Neuronal stem cell (in vitro differentiated cells): ENCODE data around the gene AP1B1.
"Not testable (repeated sequence)": the region's sequence is repeated elsewhere in the genome, so short reads cannot be mapped to it uniquely, and the experiment has no call there.

Source experiments
- DNase-seq: peaks from one replicate; pipeline ENCODE4 v3.0.0-alpha.2; 2013; ENCODE audit warnings: low spot score
- H2AFZ ChIP-seq: one replicate; pipeline ENCODE4 v1.6.1; 2013; ENCODE audit warnings: mild to moderate bottlenecking, low read length, inconsistent platforms
- H2AK5ac ChIP-seq: 2 replicates; pipeline ENCODE4 v1.6.1; 2013; ENCODE audit warnings: low read depth, mild to moderate bottlenecking, inconsistent platforms, low read length, moderate library complexity, mixed read lengths
- H2BK120ac ChIP-seq: 2 replicates; pipeline ENCODE4 v1.6.1; 2013; ENCODE audit warnings: low read depth, mild to moderate bottlenecking, inconsistent platforms, low read length, moderate library complexity, mixed read lengths
- H2BK12ac ChIP-seq: one replicate; pipeline ENCODE4 v1.6.1; 2013; ENCODE audit warnings: low read length, inconsistent platforms
- H2BK15ac ChIP-seq: 2 replicates; pipeline ENCODE4 v1.6.1; 2013; ENCODE audit warnings: mild to moderate bottlenecking, low read length, inconsistent platforms, mixed read lengths
- H2BK5ac ChIP-seq: one replicate; pipeline ENCODE4 v1.6.1; 2013; ENCODE audit warnings: inconsistent platforms, mild to moderate bottlenecking, low read length, moderate library complexity
- H3K14ac ChIP-seq: one replicate; pipeline ENCODE4 v1.6.1; 2013; ENCODE audit warnings: low read length, inconsistent platforms
- H3K18ac ChIP-seq: 2 replicates; pipeline ENCODE4 v1.6.1; 2013; ENCODE audit warnings: low read length, inconsistent platforms
- H3K23ac ChIP-seq: 2 replicates; pipeline ENCODE4 v1.6.1; 2013; ENCODE audit warnings: low read depth, mild to moderate bottlenecking, mixed read lengths, low read length, inconsistent platforms; ENCODE audit not compliant: poor library complexity
- H3K27ac ChIP-seq: replicated peaks from 3 replicates; pipeline ENCODE4 v1.5.1; 2013; ENCODE audit warnings: low read length, inconsistent platforms
- H3K27me3 ChIP-seq, 3 experiments: 2 replicates each; pipeline ENCODE4 v1.6.1; 2013; ENCODE audit warnings: low read length in 3 of 3, mild to moderate bottlenecking in 2 of 3, inconsistent platforms in 1 of 3, low read depth in 1 of 3, mixed read lengths in 1 of 3, moderate library complexity in 1 of 3; ENCODE audit not compliant: control insufficient read depth in 3 of 3, insufficient read depth in 3 of 3
- H3K36me3 ChIP-seq, 2 donors: replicated peaks in 1 of 2; 2 replicates each; pipeline ENCODE4 v1.6.1; 2013; ENCODE audit warnings: low read length in 2 of 2; ENCODE audit not compliant: control insufficient read depth in 2 of 2, insufficient read depth in 2 of 2
- H3K4ac ChIP-seq: 2 replicates; pipeline ENCODE4 v1.6.1; 2013; ENCODE audit warnings: inconsistent platforms, mild to moderate bottlenecking, low read length, moderate library complexity
- H3K4me1 ChIP-seq, 2 donors: 1 replicate in 1 of 2; 2 replicates in 1 of 2; pipeline ENCODE4 v1.6.1; 2013; ENCODE audit warnings: low read length in 2 of 2, low read depth in 1 of 2; ENCODE audit not compliant: control insufficient read depth in 2 of 2, insufficient read depth in 1 of 2
- H3K4me2 ChIP-seq: one replicate; pipeline ENCODE4 v1.6.1; 2013; ENCODE audit warnings: mild to moderate bottlenecking, low read length, inconsistent platforms; ENCODE audit not compliant: insufficient read depth, poor library complexity, severe bottlenecking
- H3K4me3 ChIP-seq, 2 donors: 2 replicates each; pipeline ENCODE4 v1.5.1; 2013; ENCODE audit warnings: low read length in 2 of 2, mild to moderate bottlenecking in 2 of 2, inconsistent platforms in 1 of 2, moderate library complexity in 1 of 2
- H3K79me1 ChIP-seq: one replicate; pipeline ENCODE4 v1.6.1; 2013; ENCODE audit warnings: low read depth, mild to moderate bottlenecking, inconsistent platforms, low read length, moderate library complexity
- H3K9ac ChIP-seq: one replicate; pipeline ENCODE4 v1.6.1; 2013; ENCODE audit warnings: mild to moderate bottlenecking, low read depth, low read length, inconsistent platforms; ENCODE audit not compliant: poor library complexity
- H3K9me3 ChIP-seq, 2 donors: replicated peaks in 1 of 2; 2 replicates each; pipeline versions ENCODE3 to v1.6.1; 2013; ENCODE audit warnings: low read length in 2 of 2, mild to moderate bottlenecking in 2 of 2, inconsistent platforms in 1 of 2, low read depth in 1 of 2, mixed read lengths in 1 of 2, moderate library complexity in 1 of 2; ENCODE audit not compliant: control insufficient read depth in 2 of 2, insufficient read depth in 1 of 2
- H4K8ac ChIP-seq: one replicate; pipeline ENCODE4 v1.6.1; 2013; ENCODE audit warnings: low read depth, mild to moderate bottlenecking, inconsistent platforms, low read length, moderate library complexity
- H4K91ac ChIP-seq: one replicate; pipeline ENCODE4 v1.6.1; 2013; ENCODE audit warnings: low read length, low read depth, mild to moderate bottlenecking, inconsistent platforms; ENCODE audit not compliant: poor library complexity
- WGBS, 2 donors: extraction: QIAGEN DNeasy Blood & Tissue Kit; methylation state at CpG; one replicate each; pipeline ENCODE4 v1.1.7; 2013; ENCODE audit warnings: missing lambda C conversion rate in 2 of 2, mixed read lengths in 1 of 2; ENCODE audit not compliant: insufficient read length in 2 of 2, insufficient replicate concordance in 1 of 2; ENCODE audit errors: extremely low coverage in 2 of 2; 5-methylcytosine and 5-hydroxymethylcytosine counted together

Gene AP1B1

GRCh38 chr22:29359469-29359868, 28.9 kb downstream of the AP1B1 start:
- H3K36me3 ChIP-seq, result peaks cover 15 to 48% of the 10 kb centered on the region in 2 donors
- no peak overlapping the region for H2BK15ac ChIP-seq
- no peak overlapping the region for H2AK5ac ChIP-seq
- no peak overlapping the region for H3K27ac ChIP-seq
- no peak overlapping the region for H2BK12ac ChIP-seq
- H2BK5ac ChIP-seq, result no peak overlapping the region
- H3K27me3 ChIP-seq, result no peaks in the 10 kb centered on the region
- no peak overlapping the region for H2BK120ac ChIP-seq
- no peak overlapping the region for H2AFZ ChIP-seq
- H3K14ac ChIP-seq, result no peak overlapping the region
- no peak for DNase-seq
- no peak overlapping the region for H3K4me3 ChIP-seq
- H3K18ac ChIP-seq, result no peak overlapping the region
- H3K9me3 ChIP-seq, result no peaks in the 10 kb centered on the region
- no peak overlapping the region for H3K4ac ChIP-seq
- peaks cover under 1% of the 10 kb centered on the region for H3K79me1 ChIP-seq
- H3K9ac ChIP-seq, result no peak overlapping the region
- H4K91ac ChIP-seq, result no peak overlapping the region
- peaks cover 0 to 9% of the 10 kb centered on the region in 2 donors for H3K4me1 ChIP-seq
- no peak overlapping the region for H4K8ac ChIP-seq
- no peak overlapping the region for H3K4me2 ChIP-seq
- H3K23ac ChIP-seq, result no peak overlapping the region
- no CpG with 5 or more reads among the region's 9 CpGs for WGBS, 2 donors

- not testable (repeated sequence) for H2BK5ac ChIP-seq, H3K4me2 ChIP-seq, DNase-seq, H3K27ac ChIP-seq, H3K23ac ChIP-seq, H3K14ac ChIP-seq, H2BK120ac ChIP-seq, H3K27me3 ChIP-seq, H3K4me1 ChIP-seq, H3K79me1 ChIP-seq, H3K9me3 ChIP-seq, H2BK12ac ChIP-seq, H3K4ac ChIP-seq, H3K18ac ChIP-seq, H2AFZ ChIP-seq, H3K4me3 ChIP-seq, H2BK15ac ChIP-seq, H4K91ac ChIP-seq, H3K9ac ChIP-seq, H2AK5ac ChIP-seq, H4K8ac ChIP-seq
- WGBS, 2 donors, result no CpG with 5 or more reads among the region's 12 CpGs
- H3K36me3 ChIP-seq, result peaks cover 31 to 66% of the 10 kb centered on the region in 2 donors
These were observed 31.0 kb downstream of the AP1B1 start for GRCh38 chr22:29357193-29357890.

GRCh38 chr22:29353860-29354259, 34.5 kb downstream of the AP1B1 start:
- no peak overlapping the region for H2BK120ac ChIP-seq
- WGBS, 2 donors, result no CpG with 5 or more reads among the region's 8 CpGs

DNA sequence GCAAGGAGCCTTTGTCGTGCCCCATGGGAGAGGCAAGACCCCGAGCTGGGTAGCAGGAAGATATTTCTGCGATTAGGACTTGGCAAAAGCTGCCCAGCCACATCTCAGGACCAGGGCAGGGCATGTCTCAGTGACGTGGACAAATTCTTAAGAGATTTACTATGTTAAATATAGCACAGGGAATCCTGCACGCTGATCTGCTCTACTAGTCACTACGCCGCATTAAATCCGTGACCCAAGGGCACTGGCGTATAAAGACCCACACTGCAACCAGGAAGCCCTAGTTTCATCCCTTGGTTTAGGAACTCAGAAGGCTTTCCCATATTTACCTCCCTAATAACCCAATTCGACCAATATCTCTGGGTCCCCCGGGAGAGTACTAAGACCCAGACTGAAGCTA, 35.1 kb downstream of the AP1B1 start:
- Histone ChIP-seq H2AK5ac (no peak overlapping the region), H3K27me3 (no peaks in the 10 kb centered on the region), H2BK15ac (no peak overlapping the region), H3K4me3 (no peak overlapping the region), H3K23ac (no peak overlapping the region), H3K9ac (no peak overlapping the region), H3K79me1 (peaks cover 2% of the 10 kb centered on the region), H4K8ac (no peak overlapping the region), H3K14ac (no peak overlapping the region), H4K91ac (no peak overlapping the region), H2BK120ac (no peak overlapping the region), H2BK12ac (no peak overlapping the region), H2AFZ (no peak overlapping the region), H3K4me2 (no peak overlapping the region), H3K27ac (no peak overlapping the region), H3K4ac (no peak overlapping the region), H3K9me3 (no peaks in the 10 kb centered on the region), H3K36me3 (peaks cover 41 to 90% of the 10 kb centered on the region in 2 donors), H3K4me1 (no peaks in the 10 kb centered on the region), H3K18ac (no peak overlapping the region), H2BK5ac (no peak overlapping the region)
- no CpG with 5 or more reads among the region's 11 CpGs for WGBS, 2 donors
- DNase-seq, result no peak

More at GRCh38 chr22:29353860-29354259, 34.5 kb downstream of the AP1B1 start:
- Histone ChIP-seq H2BK15ac (no peak overlapping the region), H2BK12ac (no peak overlapping the region), H3K79me1 (peaks cover 2% of the 10 kb centered on the region), H3K27ac (no peak overlapping the region), H3K4me3 (no peak overlapping the region), H3K9ac (peak overlapping the region; percentile 36), H2AFZ (no peak overlapping the region), H3K18ac (no peak overlapping the region), H3K36me3 (peaks cover 45 to 90% of the 10 kb centered on the region in 2 donors), H3K14ac (no peak overlapping the region), H3K23ac (no peak overlapping the region), H3K4me2 (no peak overlapping the region), H3K4ac (no peak overlapping the region), H2AK5ac (no peak overlapping the region), H4K91ac (no peak overlapping the region), H2BK5ac (no peak overlapping the region), H3K4me1 (no peaks in the 10 kb centered on the region), H4K8ac (no peak overlapping the region), H3K9me3 (no peaks in the 10 kb centered on the region), H3K27me3 (no peaks in the 10 kb centered on the region)
- no peak for DNase-seq
